ENCODE measurements around the gene PTPRJ.

PTPRJ gene

GRCh38 chr11:47971501-47971900, 8.9 kb upstream of the PTPRJ start:
- DNase-seq = no peak

- DNase-seq = no peak
These were observed 7.2 kb upstream of the PTPRJ start for GRCh38 chr11:47973173-47973572.

GRCh38 chr11:47976931-47977330, 3.4 kb upstream of the PTPRJ start:
- no peak for DNase-seq

DNA sequence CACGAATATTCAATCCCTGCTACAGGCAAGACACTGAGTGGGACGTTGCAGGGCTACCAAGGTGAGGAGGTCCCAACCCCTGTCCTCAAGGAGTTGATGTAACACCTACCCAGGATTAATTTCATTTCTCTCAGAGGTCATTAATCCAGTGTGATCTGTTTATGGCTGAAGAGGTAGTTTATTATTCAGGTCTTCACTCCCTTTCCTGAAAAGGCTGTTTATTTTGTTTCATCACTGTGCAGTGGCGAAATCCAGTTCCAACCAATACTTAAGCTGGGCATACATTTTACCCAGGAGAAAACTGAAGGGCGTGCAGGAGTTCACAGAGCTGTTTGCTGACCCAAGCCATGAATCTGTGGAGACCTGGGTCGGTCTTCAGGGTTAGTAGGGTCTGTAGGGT, 2.7 kb upstream of the PTPRJ start:
- no peak for DNase-seq

DNA sequence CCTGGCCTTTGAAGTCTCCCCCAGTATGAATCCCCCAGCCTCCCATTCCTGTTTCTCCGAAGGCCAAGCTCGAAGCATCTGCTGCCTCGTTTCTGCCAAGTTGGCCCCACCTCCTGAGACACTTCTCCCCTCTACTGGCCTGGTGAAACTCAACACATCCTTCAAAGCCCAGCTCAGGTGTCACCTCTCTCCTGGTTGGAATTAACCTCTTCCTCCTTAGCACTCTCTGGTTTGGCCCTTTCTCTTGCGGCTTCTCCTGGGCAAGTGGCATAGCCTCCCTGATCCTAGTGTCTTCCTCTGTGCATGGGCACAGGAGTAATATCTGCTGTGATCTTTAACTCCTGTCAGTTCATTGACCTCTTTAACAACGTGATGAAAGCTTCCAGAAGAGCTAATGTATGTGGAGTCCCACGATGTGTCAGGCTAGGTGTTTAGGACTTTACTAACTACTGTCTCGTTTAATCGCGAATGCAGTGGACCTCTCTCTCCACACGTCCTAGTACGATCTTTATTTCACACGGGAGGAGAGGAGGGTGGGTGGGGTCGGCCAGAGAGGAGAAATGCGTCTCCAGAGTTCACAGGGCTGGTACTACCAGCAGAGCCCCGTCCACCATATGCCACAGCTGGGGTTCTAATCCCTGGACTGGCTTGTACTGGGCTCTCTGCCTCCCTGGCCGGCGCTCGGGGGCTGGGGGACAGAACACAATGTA, 826 bp upstream of the PTPRJ start:
- no peak for DNase-seq

- DNase-seq = no peak
These were observed 705 bp downstream of the PTPRJ start for GRCh38 chr11:47980907-47981621.

GRCh38 chr11:47981667-47982404, 1.5 kb downstream of the PTPRJ start:
- no peak for DNase-seq

GRCh38 chr11:47982616-47983015, 2.3 kb downstream of the PTPRJ start:
- no peak for DNase-seq

- DNase-seq = no peak
These were observed 3.4 kb downstream of the PTPRJ start for GRCh38 chr11:47983464-47984397.

GRCh38 chr11:47986219-47986618, 5.9 kb downstream of the PTPRJ start:
- no peak for DNase-seq

DNA sequence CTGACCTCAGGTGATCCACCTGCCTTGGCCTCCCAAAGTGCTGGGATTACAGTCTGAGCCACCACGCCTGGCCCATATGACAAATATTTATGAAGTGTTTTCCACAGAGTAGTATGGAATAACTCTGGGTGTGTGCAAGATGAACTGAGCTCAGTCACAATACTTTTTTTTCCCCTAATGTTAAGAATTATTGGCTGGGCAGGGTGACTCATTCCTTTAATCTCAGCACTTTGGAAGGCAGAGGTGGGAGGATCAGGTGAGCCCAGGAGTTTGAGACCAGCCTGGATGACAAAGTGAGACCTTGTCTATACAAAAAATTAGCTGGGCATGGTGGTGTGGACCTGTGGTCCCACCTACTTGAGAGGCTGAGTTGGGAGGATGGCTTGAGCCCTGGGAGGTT, 6.4 kb downstream of the PTPRJ start:
- DNase-seq = no peak

DNA sequence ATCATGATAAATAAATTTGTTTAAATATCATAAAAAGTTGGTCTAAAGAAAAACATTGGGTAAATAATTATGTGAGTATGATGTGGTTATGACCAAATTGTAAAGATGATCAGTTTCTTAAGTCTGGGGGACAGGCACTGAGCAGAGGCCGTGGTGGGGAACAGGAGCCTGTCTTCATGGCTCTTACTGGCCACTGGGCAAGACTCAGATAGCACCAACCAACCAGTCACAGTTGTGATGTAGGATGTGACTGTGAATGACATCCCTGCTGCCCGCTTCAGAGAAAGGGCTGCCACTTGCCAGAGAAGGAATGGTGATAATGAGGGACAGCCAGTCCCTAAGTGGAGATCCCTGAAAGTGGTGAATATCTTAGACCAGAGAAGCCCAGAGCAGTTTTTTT, 7.0 kb downstream of the PTPRJ start:
- no peak for DNase-seq

GRCh38 chr11:47987781-47988180, 7.4 kb downstream of the PTPRJ start:
- no peak for DNase-seq

DNA sequence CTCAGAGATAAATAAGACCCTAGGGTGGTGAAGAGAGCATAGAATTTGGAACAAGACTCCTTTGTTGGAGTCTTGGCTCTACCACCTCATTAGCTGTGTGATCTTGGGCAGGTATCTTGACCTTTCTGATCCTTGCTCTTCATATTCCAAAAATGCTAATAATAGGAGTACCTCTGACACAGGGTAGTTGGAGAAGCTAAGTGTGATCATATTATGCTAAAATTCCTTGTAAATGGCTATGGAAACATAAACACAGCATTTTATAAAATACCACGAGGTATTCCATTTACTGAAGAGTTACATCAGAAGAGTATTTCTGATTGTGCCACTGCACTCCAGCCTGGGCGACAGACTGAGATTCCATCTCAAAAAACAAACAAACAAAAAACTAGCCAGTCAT, 9.4 kb downstream of the PTPRJ start:
- no peak for DNase-seq

GRCh38 chr11:47991266-47991830, 11.0 kb downstream of the PTPRJ start:
- DNase-seq = no peak

- no peak for DNase-seq
These were observed 11.5 kb downstream of the PTPRJ start for GRCh38 chr11:47991894-47992293.

DNA sequence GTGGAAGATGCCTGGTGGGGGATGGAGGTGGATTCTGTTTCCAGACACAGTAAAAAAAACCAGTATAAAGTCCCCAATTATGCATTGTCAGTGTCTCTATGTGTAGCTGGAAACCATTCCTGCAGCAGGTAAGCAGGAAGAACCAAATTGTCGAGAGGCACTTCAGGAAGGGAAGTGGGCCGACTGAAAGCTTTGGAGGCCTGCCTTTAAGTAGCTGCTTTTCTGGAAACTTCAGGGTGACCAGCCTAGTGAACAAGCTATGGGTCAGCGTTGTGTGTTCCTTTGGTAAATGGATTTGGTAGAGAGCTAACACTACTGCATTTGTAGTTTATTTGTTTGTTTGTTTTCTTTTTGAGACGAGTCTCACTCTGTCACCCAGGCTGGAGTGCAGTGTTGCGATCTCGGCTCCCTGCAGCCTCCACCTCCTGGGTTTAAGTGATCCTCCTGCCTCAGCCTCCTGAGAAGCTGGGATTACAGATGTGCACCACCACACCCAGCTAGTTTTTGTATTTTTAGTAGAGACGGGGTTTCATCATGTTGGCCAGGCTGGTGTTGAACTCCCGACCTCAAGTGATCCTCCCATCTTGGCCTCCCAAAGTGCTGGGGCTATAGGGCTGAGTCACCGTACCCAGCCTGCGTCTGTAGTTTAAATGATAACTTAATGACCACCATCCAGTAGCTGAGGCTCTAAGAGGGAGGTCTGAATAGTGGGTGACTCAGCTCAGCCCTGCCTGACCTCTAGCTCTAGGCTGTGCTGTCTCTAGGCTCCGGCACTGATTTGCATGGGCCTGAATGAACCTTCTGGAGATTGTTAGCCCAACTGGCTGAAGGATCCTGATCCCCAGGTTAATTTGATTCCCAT, 12.8 kb downstream of the PTPRJ start:
- DNase-seq = no peak

- DNase-seq = no peak
These were observed 14.1 kb downstream of the PTPRJ start for GRCh38 chr11:47994417-47994816.

GRCh38 chr11:47995360-47995769, 15.0 kb downstream of the PTPRJ start:
- no peak for DNase-seq

GRCh38 chr11:47997063-47998053, 17.0 kb downstream of the PTPRJ start:
- DNase-seq = no peak

All from NCI-H1694 treated with DMSO at 0.1 percent for 48 hours (cell line).